Cardiac fibroblast (primary cell): ENCODE data around the gene CEP63.

Experiments
- DNase-seq, 2 donors: peaks; one replicate each; pipeline versions ENCODE4 v3.0.0 to v3.0.0-alpha.2; 2010; ENCODE audit warnings: low read depth in 2 of 2
- H3K4me3 ChIP-seq, 2 donors: replicated peaks in 1 of 2; 1 replicate in 1 of 2; 2 replicates in 1 of 2; pipeline ENCODE4 v1.5.1; 2011; ENCODE audit warnings: low read depth in 2 of 2, low read length in 2 of 2, mild to moderate bottlenecking in 2 of 2, moderate library complexity in 1 of 2
- CTCF ChIP-seq: IDR thresholded peaks from one replicate; pipeline ENCODE4 v1.5.1; 2011; ENCODE audit warnings: low read depth, mild to moderate bottlenecking, low read length, inconsistent platforms

The CEP63 gene

GRCh38 chr3:134522541-134522940 is 36.7 kb downstream of the CEP63 start:
- H3K4me3 ChIP-seq: no peak overlapping the region
- no peak for TF ChIP-seq CTCF
- DNase-seq: no peak

GRCh38 chr3:134525293-134525692 is 39.4 kb downstream of the CEP63 start:
- no peak for TF ChIP-seq CTCF
- H3K4me3 ChIP-seq: no peak overlapping the region
- no peak for DNase-seq

- TF ChIP-seq CTCF: no peak
- H3K4me3 ChIP-seq: no peak overlapping the region
- DNase-seq: peak in 1 of 2 donors; percentile 9
These were observed 40.5 kb downstream of the CEP63 start for GRCh38 chr3:134526319-134526718.

GRCh38 chr3:134527037-134527436 is 41.2 kb downstream of the CEP63 start:
- H3K4me3 ChIP-seq: no peak overlapping the region
- DNase-seq: peak in 1 of 2 donors; percentile 10

GRCh38 chr3:134527538-134528186 is 41.8 kb downstream of the CEP63 start:
- no peak overlapping the region for H3K4me3 ChIP-seq
- DNase-seq: no peak
- no peak for TF ChIP-seq CTCF

More at GRCh38 chr3:134527037-134527436, 41.2 kb downstream of the CEP63 start:
- TF ChIP-seq CTCF: peak; percentile 48

- no peak overlapping the region for H3K4me3 ChIP-seq
- no peak for TF ChIP-seq CTCF
- no peak for DNase-seq
These were observed 47.6 kb downstream of the CEP63 start for GRCh38 chr3:134533493-134533892.
